OCI-LY3 (cell line): Measurements from ENCODE around the gene PPFIBP2.

Experiments
- H2AFZ ChIP-seq: fragments of 200-600, 300-600 bp; shearing (Covaris generic); 2 replicates; pipeline ENCODE4 v1.6.0; 2014; ENCODE audit warnings: antibody characterized with exemption, low read depth, low read length
- H3K27ac ChIP-seq: fragments of 200-600, 300-600 bp; sonication (generic); 2 replicates; pipeline ENCODE4 v1.5.1; 2014; ENCODE audit warnings: mild to moderate bottlenecking, low read length, moderate library complexity, mixed read lengths
- H3K27me3 ChIP-seq: fragments of 200-600, 300-600 bp; sonication (generic); 2 replicates; pipeline ENCODE4 v1.6.1; 2014; ENCODE audit warnings: low read depth, low read length, mixed read lengths
- H3K36me3 ChIP-seq: fragments of 200-600, 300-600 bp; sonication (generic); replicated peaks from 2 replicates; pipeline ENCODE3; 2014; ENCODE audit warnings: low read depth, low read length, mixed read lengths
- H3K4me1 ChIP-seq: fragments of 300-600, 200-600 bp; sonication (generic); 2 replicates; pipeline ENCODE4 v1.6.1; 2014; ENCODE audit warnings: low read length, mixed read lengths
- H3K4me2 ChIP-seq: fragments of 200-600, 300-600 bp; sonication (generic); 2 replicates; pipeline ENCODE4 v1.6.1; 2014; ENCODE audit warnings: low read length, mixed read lengths
- H3K4me3 ChIP-seq: fragments of 300-600, 200-600 bp; sonication (generic); 2 replicates; pipeline ENCODE4 v1.5.1; 2014; ENCODE audit warnings: antibody characterized with exemption, mild to moderate bottlenecking, low read length, moderate library complexity
- H3K79me2 ChIP-seq: fragments of 300-600, 200-600 bp; shearing (Covaris generic); 2 replicates; pipeline ENCODE4 v1.6.1; 2014; ENCODE audit warnings: mild to moderate bottlenecking, low read length, mixed read lengths
- H3K9ac ChIP-seq: fragments of 300-600, 200-600 bp; shearing (Covaris generic); 2 replicates; pipeline ENCODE4 v1.6.0; 2014; ENCODE audit warnings: mild to moderate bottlenecking, low read length, moderate library complexity
- H3K9me3 ChIP-seq: fragments of 200-600, 300-600 bp; shearing (Covaris generic); 2 replicates; pipeline ENCODE4 v1.6.1; 2014; ENCODE audit warnings: low read length, mixed read lengths; ENCODE audit not compliant: insufficient read depth
- H4K20me1 ChIP-seq: fragments of 200-600, 300-600 bp; sonication (generic); 2 replicates; pipeline ENCODE4 v1.6.1; 2016; ENCODE audit warnings: low read length, mixed read lengths; ENCODE audit not compliant: insufficient read depth
- EZH2phosphoT487 ChIP-seq: fragments of 200-600 bp; shearing (Covaris generic); IDR thresholded peaks from 2 replicates; pipeline ENCODE4 v1.6.1; 2018; ENCODE audit warnings: antibody characterized with exemption, mixed run types, low read depth
- TF ChIP-seq, protein P1 (sequence below): fragments of 200-600, 300-600 bp; sonication (generic); IDR thresholded peaks from 2 replicates; pipeline ENCODE4 v1.5.1; 2014; ENCODE audit warnings: antibody characterized with exemption, low read length, low read depth

Gene PPFIBP2

GRCh38 chr11:7609015-7609414 is 95.2 kb downstream of the PPFIBP2 start:
- H3K27ac ChIP-seq, result no peak overlapping the region

GRCh38 chr11:7609521-7609920 is 95.7 kb downstream of the PPFIBP2 start:
- no peaks in the 10 kb centered on the region for H3K79me2 ChIP-seq
- no peak overlapping the region for H3K27ac ChIP-seq
- no peaks in the 10 kb centered on the region for H3K9me3 ChIP-seq
- no peak overlapping the region for H3K9ac ChIP-seq
- H3K27me3 ChIP-seq, result no peaks in the 10 kb centered on the region
- no peak overlapping the region for H3K4me3 ChIP-seq
- TF ChIP-seq, protein P1, sequence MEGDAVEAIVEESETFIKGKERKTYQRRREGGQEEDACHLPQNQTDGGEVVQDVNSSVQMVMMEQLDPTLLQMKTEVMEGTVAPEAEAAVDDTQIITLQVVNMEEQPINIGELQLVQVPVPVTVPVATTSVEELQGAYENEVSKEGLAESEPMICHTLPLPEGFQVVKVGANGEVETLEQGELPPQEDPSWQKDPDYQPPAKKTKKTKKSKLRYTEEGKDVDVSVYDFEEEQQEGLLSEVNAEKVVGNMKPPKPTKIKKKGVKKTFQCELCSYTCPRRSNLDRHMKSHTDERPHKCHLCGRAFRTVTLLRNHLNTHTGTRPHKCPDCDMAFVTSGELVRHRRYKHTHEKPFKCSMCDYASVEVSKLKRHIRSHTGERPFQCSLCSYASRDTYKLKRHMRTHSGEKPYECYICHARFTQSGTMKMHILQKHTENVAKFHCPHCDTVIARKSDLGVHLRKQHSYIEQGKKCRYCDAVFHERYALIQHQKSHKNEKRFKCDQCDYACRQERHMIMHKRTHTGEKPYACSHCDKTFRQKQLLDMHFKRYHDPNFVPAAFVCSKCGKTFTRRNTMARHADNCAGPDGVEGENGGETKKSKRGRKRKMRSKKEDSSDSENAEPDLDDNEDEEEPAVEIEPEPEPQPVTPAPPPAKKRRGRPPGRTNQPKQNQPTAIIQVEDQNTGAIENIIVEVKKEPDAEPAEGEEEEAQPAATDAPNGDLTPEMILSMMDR, result no peak
- TF ChIP-seq EZH2phosphoT487, result no peak
- H3K4me2 ChIP-seq, result no peak overlapping the region
- no peaks in the 10 kb centered on the region for H3K4me1 ChIP-seq
- no peak overlapping the region for H2AFZ ChIP-seq
- H3K36me3 ChIP-seq, result peaks cover 44% of the 10 kb centered on the region
- H4K20me1 ChIP-seq, result no peaks in the 10 kb centered on the region; the same call in 1 of the 2 replicates

More at GRCh38 chr11:7609015-7609414, 95.2 kb downstream of the PPFIBP2 start:
- no peaks in the 10 kb centered on the region for H3K4me1 ChIP-seq
- H4K20me1 ChIP-seq, result no peaks in the 10 kb centered on the region; the same call in 1 of the 2 replicates
- no peak overlapping the region for H3K4me2 ChIP-seq
- no peaks in the 10 kb centered on the region for H3K9me3 ChIP-seq
- H2AFZ ChIP-seq, result no peak overlapping the region
- H3K4me3 ChIP-seq, result no peak overlapping the region
- TF ChIP-seq EZH2phosphoT487, result no peak
- TF ChIP-seq, protein P1, result no peak
- peaks cover 44% of the 10 kb centered on the region for H3K36me3 ChIP-seq
- no peaks in the 10 kb centered on the region for H3K79me2 ChIP-seq
- H3K27me3 ChIP-seq, result no peaks in the 10 kb centered on the region
- no peak overlapping the region for H3K9ac ChIP-seq

DNA sequence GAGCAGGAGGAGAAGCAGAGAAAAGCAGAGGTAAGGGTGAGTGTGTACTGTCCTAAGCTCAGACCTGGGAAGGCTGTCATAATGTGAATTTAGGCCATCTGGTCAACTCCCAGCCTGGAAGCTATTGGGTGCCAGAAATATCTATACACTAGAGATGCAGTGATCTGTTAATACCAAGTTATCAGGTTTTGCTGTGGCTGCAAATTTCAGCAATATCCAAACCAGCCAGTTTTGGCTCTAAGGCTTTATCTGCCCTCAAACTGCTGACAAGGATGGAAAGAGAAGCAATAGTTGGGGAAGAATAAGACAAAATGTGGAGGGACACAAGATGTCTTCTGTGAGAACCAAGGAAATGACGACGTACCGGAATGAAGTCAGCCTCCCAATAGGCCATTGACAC is 96.6 kb downstream of the PPFIBP2 start:
- H3K27me3 ChIP-seq, result no peaks in the 10 kb centered on the region
- H3K4me2 ChIP-seq, result no peak overlapping the region
- no peak overlapping the region for H2AFZ ChIP-seq
- H3K9ac ChIP-seq, result no peak overlapping the region
- TF ChIP-seq, protein P1, result no peak
- no peak for TF ChIP-seq EZH2phosphoT487
- H3K27ac ChIP-seq, result no peak overlapping the region
- no peak overlapping the region for H3K4me3 ChIP-seq
- H3K36me3 ChIP-seq, result peaks cover 47% of the 10 kb centered on the region
- no peaks in the 10 kb centered on the region; the same call in 1 of the 2 replicates for H4K20me1 ChIP-seq
- H3K79me2 ChIP-seq, result no peaks in the 10 kb centered on the region
- H3K9me3 ChIP-seq, result no peaks in the 10 kb centered on the region
- H3K4me1 ChIP-seq, result no peaks in the 10 kb centered on the region

GRCh38 chr11:7611411-7611810 is 97.6 kb downstream of the PPFIBP2 start:
- no peaks in the 10 kb centered on the region for H3K79me2 ChIP-seq
- H3K27ac ChIP-seq, result no peak overlapping the region
- no peak overlapping the region for H3K4me2 ChIP-seq
- no peaks in the 10 kb centered on the region for H3K27me3 ChIP-seq
- H3K9me3 ChIP-seq, result no peaks in the 10 kb centered on the region
- H3K4me1 ChIP-seq, result no peaks in the 10 kb centered on the region
- no peak overlapping the region for H3K9ac ChIP-seq
- H3K4me3 ChIP-seq, result no peak overlapping the region
- H4K20me1 ChIP-seq, result no peaks in the 10 kb centered on the region; the same call in 1 of the 2 replicates
- peaks cover 42% of the 10 kb centered on the region for H3K36me3 ChIP-seq
- H2AFZ ChIP-seq, result no peak overlapping the region
- TF ChIP-seq, protein P1, result no peak
- no peak for TF ChIP-seq EZH2phosphoT487
